Endodermal cell (in vitro differentiated cells): ENCODE results near the gene FBXW11. TPM values are rescaled to one million over a fixed set of nuclear protein-coding genes. Genes with fewer than 3 reads are reported as not detected.

Experiments
- DNase-seq: peaks from one replicate; pipeline ENCODE4 v3.0.0-alpha.2; 2017
- H3K27ac ChIP-seq: 2 replicates; pipeline ENCODE4 v1.5.1; 2013; ENCODE audit warnings: mild to moderate bottlenecking, low read depth, low read length, moderate library complexity
- H3K27me3 ChIP-seq: 2 replicates; pipeline ENCODE4 v1.6.1; 2013; ENCODE audit warnings: mild to moderate bottlenecking, low read length, moderate library complexity; ENCODE audit not compliant: insufficient read depth, control insufficient read depth, poor library complexity, severe bottlenecking
- H3K36me3 ChIP-seq: 2 replicates; pipeline ENCODE4 v1.7.0; 2013; ENCODE audit warnings: mild to moderate bottlenecking, low read length, moderate library complexity; ENCODE audit not compliant: control insufficient read depth, insufficient read depth
- H3K4me1 ChIP-seq: one replicate; pipeline ENCODE4 v1.7.0; 2013; ENCODE audit warnings: low read length; ENCODE audit not compliant: control insufficient read depth, insufficient read depth
- H3K4me3 ChIP-seq: 2 replicates; pipeline ENCODE4 v1.5.1; 2013; ENCODE audit warnings: mild to moderate bottlenecking, low read length, moderate library complexity
- H3K9ac ChIP-seq: 2 replicates; pipeline ENCODE4 v1.6.1; 2013; ENCODE audit warnings: mild to moderate bottlenecking, low read length, moderate library complexity; ENCODE audit not compliant: poor library complexity, severe bottlenecking; ENCODE audit errors: extremely low read depth
- H3K9me3 ChIP-seq: 2 replicates; pipeline ENCODE4 v1.6.1; 2013; ENCODE audit warnings: mild to moderate bottlenecking, low read length, moderate library complexity; ENCODE audit not compliant: control insufficient read depth
- H3K27ac Mint-ChIP-seq: 2 replicates; pipeline ENCODE4 v1.8.0; 2020; ENCODE audit warnings: mixed read lengths
- H3K27me3 Mint-ChIP-seq: 2 replicates; pipeline ENCODE4 v1.8.0; 2021; ENCODE audit warnings: mild to moderate bottlenecking, mixed read lengths; ENCODE audit not compliant: insufficient read depth
- H3K36me3 Mint-ChIP-seq: 2 replicates; pipeline ENCODE4 v1.8.0; 2020; ENCODE audit warnings: low read depth, mixed read lengths
- H3K4me1 Mint-ChIP-seq: 2 replicates; pipeline ENCODE4 v1.8.0; 2020; ENCODE audit warnings: mixed read lengths
- H3K4me3 Mint-ChIP-seq: 2 replicates; pipeline ENCODE4 v1.8.0; 2020; ENCODE audit warnings: mild to moderate bottlenecking, moderate library complexity, mixed read lengths
- H3K9me3 Mint-ChIP-seq: 2 replicates; pipeline ENCODE4 v1.8.0; 2020; ENCODE audit warnings: mild to moderate bottlenecking, mixed read lengths
- CTCF ChIP-seq: fragments of 200-600 bp; sonication (generic); conservative IDR thresholded peaks from 2 replicates; pipeline ENCODE4 v1.5.0; 2021; ENCODE audit warnings: antibody characterized with exemption, mild to moderate bottlenecking
- WGBS, 2 experiments: methylation state at CpG; one replicate each; pipeline versions ENCODE4 v1.1.5 to v1.1.7; 2013; ENCODE audit warnings: missing lambda C conversion rate in 2 of 2, mixed read lengths in 1 of 2; ENCODE audit not compliant: insufficient coverage in 1 of 2, insufficient read length in 1 of 2; 5-methylcytosine and 5-hydroxymethylcytosine counted together
- total RNA-seq, 2 donors: library from RNA; stranded (reverse); fragmentation: NEBNext Ultra II Directional in 1 of 2; extraction: Animal tissue kit (Norgen Biotek cat#: 25700) in 1 of 2; gene quantifications; 2 replicates in 1 of 2; 3 replicates in 1 of 2; pipeline ENCODE4 v1.2.1, GENCODE V29; 2021

The FBXW11 gene
- total RNA-seq, 2 donors from 2014 or later: 42.2 to 49.4 TPM

GRCh38 chr5:171965745-171966144 lies 40.7 kb downstream of the FBXW11 start:
- Mint-ChIP-seq H3K4me1 (peaks cover 32% of the 10 kb centered on the region), H3K4me3 (no peak overlapping the region), H3K27ac (no peak overlapping the region), H3K27me3 (no peaks in the 10 kb centered on the region), H3K36me3 (peaks cover 8% of the 10 kb centered on the region), H3K9me3 (peaks cover 2% of the 10 kb centered on the region)
- Histone ChIP-seq H3K4me3 (no peak overlapping the region), H3K36me3 (peaks cover 12% of the 10 kb centered on the region), H3K4me1 (peaks cover 13% of the 10 kb centered on the region), H3K27me3 (no peaks in the 10 kb centered on the region), H3K9ac (no peak overlapping the region), H3K27ac (no peak overlapping the region), H3K9me3 (no peaks in the 10 kb centered on the region)
- TF ChIP-seq CTCF: no peak
- no peak for DNase-seq
- WGBS, 2 experiments: 81 to 88% methylated on average over 6 of the region's 6 CpGs

- H3K27me3 Mint-ChIP-seq: peaks cover 2% of the 10 kb centered on the region
- Histone ChIP-seq H3K27ac (no peak overlapping the region), H3K9ac (no peak overlapping the region), H3K4me1 (peaks cover 13% of the 10 kb centered on the region), H3K36me3 (peaks cover 12% of the 10 kb centered on the region), H3K27me3 (no peaks in the 10 kb centered on the region), H3K4me3 (no peak overlapping the region), H3K9me3 (no peaks in the 10 kb centered on the region)
- H3K27ac Mint-ChIP-seq: no peak overlapping the region
- H3K4me1 Mint-ChIP-seq: peaks cover 39% of the 10 kb centered on the region
- H3K9me3 Mint-ChIP-seq: no peaks in the 10 kb centered on the region
- no peak for TF ChIP-seq CTCF
- 87 to 94% methylated on average over 2 of the region's 2 CpGs for WGBS, 2 experiments
- no peak for DNase-seq
- no peak overlapping the region for H3K4me3 Mint-ChIP-seq
- peaks cover 8% of the 10 kb centered on the region for H3K36me3 Mint-ChIP-seq
Observed at GRCh38 chr5:171963416-171963815, 43.0 kb downstream of the FBXW11 start.

GRCh38 chr5:171961117-171961516 lies 45.3 kb downstream of the FBXW11 start:
- H3K4me1 Mint-ChIP-seq: peaks cover 51% of the 10 kb centered on the region
- TF ChIP-seq CTCF: no peak
- no peak overlapping the region for H3K4me3 Mint-ChIP-seq
- Histone ChIP-seq H3K36me3 (peaks cover 12% of the 10 kb centered on the region), H3K4me1 (peaks cover 13% of the 10 kb centered on the region), H3K27ac (no peak overlapping the region), H3K9me3 (no peaks in the 10 kb centered on the region), H3K4me3 (no peak overlapping the region), H3K9ac (no peak overlapping the region), H3K27me3 (no peaks in the 10 kb centered on the region)
- no peaks in the 10 kb centered on the region for H3K9me3 Mint-ChIP-seq
- no peak for DNase-seq
- no peak overlapping the region for H3K27ac Mint-ChIP-seq
- WGBS, 2 experiments: 98 to 100% methylated on average over 2 to 3 of the region's 3 CpGs
- H3K27me3 Mint-ChIP-seq: peaks cover 2% of the 10 kb centered on the region
- H3K36me3 Mint-ChIP-seq: peaks cover 8% of the 10 kb centered on the region
